Tibial artery (tissue), 4 donors: ENCODE measurements around the gene JADE3.
"Not testable (repeated sequence)": the region's sequence is repeated elsewhere in the genome, so short reads cannot be mapped to it uniquely, and the experiment has no call there.

ENCODE experiments used
- DNase-seq, 2 donors: peaks; one replicate each; pipeline ENCODE4 v3.0.0-alpha.2; 2019
- H3K27ac ChIP-seq, 2 donors: fragments of 200-600 bp; sonication (generic) in 1 of 2; 1 replicate in 1 of 2; 2 replicates in 1 of 2; pipeline ENCODE4 v1.5.1; 2018 to 2019; ENCODE audit warnings: mild to moderate bottlenecking in 1 of 2
- H3K27me3 ChIP-seq, 2 donors: fragments of 200-600 bp; sonication (generic) in 1 of 2; one replicate each; pipeline versions ENCODE4 v1.5.1 to v1.6.0; 2016 to 2019
- H3K36me3 ChIP-seq, 3 donors: fragments of 200-600 bp; sonication (generic) in 2 of 3; one replicate each; pipeline ENCODE4 v1.5.1; 2016 to 2019; ENCODE audit warnings: mild to moderate bottlenecking in 2 of 3
- H3K4me1 ChIP-seq, 4 donors: fragments of 200-600 bp; sonication (generic) in 2 of 4; 1 replicate in 3 of 4; 2 replicates in 1 of 4; pipeline ENCODE4 v1.5.1; 2016 to 2019
- H3K4me3 ChIP-seq, 2 donors: fragments of 200-600 bp; sonication (generic) in 1 of 2; 1 replicate in 1 of 2; 2 replicates in 1 of 2; pipeline ENCODE4 v1.5.1; 2018 to 2019; ENCODE audit warnings: mild to moderate bottlenecking in 2 of 2
- H3K9me3 ChIP-seq, 3 donors: fragments of 200-600 bp; sonication (generic) in 1 of 3; one replicate each; pipeline ENCODE4 v1.5.1; 2016 to 2019
- intact Hi-C: fragments of 100-400 bp; cut with DNase I; formaldehyde crosslinking; loops from one replicate; pipeline ENCODE4 v1.15.0; 2023; ENCODE audit warnings: low total_unique reads
- TF ChIP-seq, protein P1 (sequence below), 2 experiments: fragments of 200-600 bp in 1 of 2; fragments of 450-650 bp in 1 of 2; IDR thresholded peaks; one replicate each; pipeline ENCODE4 v1.5.1; 2017 to 2019; ENCODE audit warnings: antibody characterized with exemption in 2 of 2, mild to moderate bottlenecking in 1 of 2, moderate library complexity in 1 of 2

JADE3 gene

DNA sequence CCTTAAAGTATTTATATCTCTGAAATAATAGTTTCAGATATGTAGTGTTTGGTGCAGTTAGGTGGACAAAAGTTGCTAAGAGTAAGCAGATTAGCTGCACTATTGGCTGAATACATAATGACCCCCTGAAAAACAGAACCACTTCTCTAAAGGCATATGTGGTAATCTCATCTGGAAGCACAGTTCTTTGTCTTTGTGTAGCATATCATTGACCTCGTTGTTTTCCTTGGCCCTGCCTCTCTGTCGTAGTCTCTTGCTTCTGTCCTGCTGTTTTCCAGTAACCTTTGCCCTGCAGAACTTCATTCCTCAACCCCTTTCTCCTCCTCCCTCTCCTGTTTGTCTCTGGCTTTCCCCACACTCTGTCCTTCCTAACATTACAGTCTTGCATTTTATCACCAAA is 41.4 kb downstream of the JADE3 start:
- intact Hi-C loops: no loop called here
- TF ChIP-seq, protein P1, sequence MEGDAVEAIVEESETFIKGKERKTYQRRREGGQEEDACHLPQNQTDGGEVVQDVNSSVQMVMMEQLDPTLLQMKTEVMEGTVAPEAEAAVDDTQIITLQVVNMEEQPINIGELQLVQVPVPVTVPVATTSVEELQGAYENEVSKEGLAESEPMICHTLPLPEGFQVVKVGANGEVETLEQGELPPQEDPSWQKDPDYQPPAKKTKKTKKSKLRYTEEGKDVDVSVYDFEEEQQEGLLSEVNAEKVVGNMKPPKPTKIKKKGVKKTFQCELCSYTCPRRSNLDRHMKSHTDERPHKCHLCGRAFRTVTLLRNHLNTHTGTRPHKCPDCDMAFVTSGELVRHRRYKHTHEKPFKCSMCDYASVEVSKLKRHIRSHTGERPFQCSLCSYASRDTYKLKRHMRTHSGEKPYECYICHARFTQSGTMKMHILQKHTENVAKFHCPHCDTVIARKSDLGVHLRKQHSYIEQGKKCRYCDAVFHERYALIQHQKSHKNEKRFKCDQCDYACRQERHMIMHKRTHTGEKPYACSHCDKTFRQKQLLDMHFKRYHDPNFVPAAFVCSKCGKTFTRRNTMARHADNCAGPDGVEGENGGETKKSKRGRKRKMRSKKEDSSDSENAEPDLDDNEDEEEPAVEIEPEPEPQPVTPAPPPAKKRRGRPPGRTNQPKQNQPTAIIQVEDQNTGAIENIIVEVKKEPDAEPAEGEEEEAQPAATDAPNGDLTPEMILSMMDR (IDR thresholded peaks at IDR 0.05): no peak
- H3K4me3 ChIP-seq: no peak overlapping the region
- H3K27me3 ChIP-seq: no peaks in the 10 kb centered on the region
- H3K36me3 ChIP-seq: no peaks in the 10 kb centered on the region
- no peak overlapping the region for H3K27ac ChIP-seq
- no peak for DNase-seq
- H3K9me3 ChIP-seq: no peaks in the 10 kb centered on the region
- H3K4me1 ChIP-seq: peaks cover 0 to 19% (median 3%) of the 10 kb centered on the region in 4 donors

DNA sequence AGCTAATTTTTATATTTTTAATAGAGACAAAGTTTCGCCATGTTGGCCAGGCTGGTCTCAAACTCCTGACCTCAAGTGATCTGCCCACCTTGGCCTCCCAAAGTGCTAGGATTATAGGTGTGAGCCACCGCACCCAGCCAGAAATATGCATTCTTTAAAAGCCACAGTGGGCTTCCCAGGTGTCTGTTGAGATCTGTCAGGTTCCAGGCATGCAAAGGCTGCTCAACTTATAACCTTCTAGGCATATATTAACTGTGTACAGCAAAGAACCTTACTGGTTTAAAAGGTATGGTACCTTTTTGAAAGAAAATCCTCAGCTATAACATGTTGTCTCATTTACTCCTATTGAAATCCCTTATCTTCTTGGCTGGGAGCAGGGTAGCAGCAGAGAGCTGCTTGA is 42.5 kb downstream of the JADE3 start:
- intact Hi-C loops: no loop called here
- Histone ChIP-seq H3K4me1 (peaks cover 0 to 19% (median 3%) of the 10 kb centered on the region in 4 donors), H3K9me3 (no peaks in the 10 kb centered on the region), H3K27ac (no peak overlapping the region), H3K36me3 (no peaks in the 10 kb centered on the region), H3K27me3 (no peaks in the 10 kb centered on the region), H3K4me3 (no peak overlapping the region)
- no peak for DNase-seq
- TF ChIP-seq, protein P1 (IDR thresholded peaks at IDR 0.05): no peak

DNA sequence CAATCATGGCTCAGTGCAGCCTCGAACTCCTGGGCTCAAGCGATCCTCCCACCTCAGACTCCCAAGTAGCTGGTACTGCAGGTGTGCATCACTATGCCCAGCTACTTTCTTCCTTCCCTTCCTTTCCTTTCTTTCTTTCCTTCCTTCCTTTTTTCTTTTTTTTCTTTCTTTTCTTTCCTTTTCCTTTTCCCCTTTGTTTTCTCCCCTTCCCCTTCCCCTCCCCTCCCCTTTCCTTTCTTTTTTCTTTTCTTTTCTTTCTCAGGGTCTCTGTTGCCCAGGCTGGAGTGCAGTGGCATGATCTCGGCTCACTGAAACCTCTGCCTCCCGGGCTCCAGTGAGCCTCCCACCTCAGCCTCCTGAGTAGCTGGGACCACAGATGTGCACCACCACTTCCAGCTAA is 44.4 kb downstream of the JADE3 start:
- H3K27ac ChIP-seq, H3K9me3 ChIP-seq, intact Hi-C loops, H3K36me3 ChIP-seq, H3K4me3 ChIP-seq, H3K27me3 ChIP-seq, DNase-seq: not testable (repeated sequence)
- peaks cover 0 to 19% (median 3%) of the 10 kb centered on the region in 4 donors for H3K4me1 ChIP-seq

DNA sequence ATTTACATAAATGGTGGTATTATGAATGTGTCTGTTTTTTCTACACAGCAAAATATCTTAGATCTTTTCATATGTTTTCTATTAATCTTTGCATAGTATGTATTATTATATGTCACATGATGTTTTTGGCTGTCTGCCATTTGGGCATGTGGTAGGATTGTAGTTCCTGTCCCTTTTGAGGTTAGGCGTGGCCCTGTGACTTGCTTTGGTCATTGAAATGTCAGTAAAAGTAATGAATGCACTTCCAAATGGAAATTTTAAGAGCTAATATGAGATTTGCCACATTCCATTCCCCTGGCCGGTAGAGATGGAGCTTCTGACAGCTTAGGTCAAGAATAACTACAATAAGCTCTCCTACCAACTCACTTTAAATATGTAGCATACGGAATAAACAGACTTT is 45.1 kb downstream of the JADE3 start:
- intact Hi-C loops: no loop called here
- H3K36me3 ChIP-seq: no peaks in the 10 kb centered on the region
- no peaks in the 10 kb centered on the region for H3K9me3 ChIP-seq
- TF ChIP-seq, protein P1 (IDR thresholded peaks at IDR 0.05): no peak
- H3K27ac ChIP-seq: no peak overlapping the region
- H3K4me3 ChIP-seq: no peak overlapping the region
- H3K27me3 ChIP-seq: no peaks in the 10 kb centered on the region
- peaks cover 0 to 19% (median 3%) of the 10 kb centered on the region in 4 donors for H3K4me1 ChIP-seq
- DNase-seq: no peak

DNA sequence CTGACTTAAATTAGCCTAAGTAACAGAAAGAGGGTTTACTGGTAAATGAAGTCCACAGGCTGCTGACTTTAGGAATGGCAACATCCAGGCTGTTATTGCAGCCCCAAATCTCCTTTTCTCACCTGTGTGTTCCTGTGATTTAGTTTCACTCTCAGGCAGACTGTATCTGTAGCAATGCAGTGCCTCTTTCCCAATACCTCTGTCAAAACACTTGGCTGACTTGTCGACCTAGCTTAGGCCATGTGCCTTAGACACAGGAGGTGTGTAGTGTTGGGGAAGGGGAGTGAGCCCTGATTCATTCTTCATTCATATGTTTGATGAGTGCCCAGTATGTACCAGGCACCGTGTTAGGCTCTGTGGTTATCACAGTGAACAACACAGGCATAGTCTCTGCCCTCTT is 46.9 kb downstream of the JADE3 start:
- TF ChIP-seq, protein P1 (IDR thresholded peaks at IDR 0.05): no peak
- no peaks in the 10 kb centered on the region for H3K36me3 ChIP-seq

DNA sequence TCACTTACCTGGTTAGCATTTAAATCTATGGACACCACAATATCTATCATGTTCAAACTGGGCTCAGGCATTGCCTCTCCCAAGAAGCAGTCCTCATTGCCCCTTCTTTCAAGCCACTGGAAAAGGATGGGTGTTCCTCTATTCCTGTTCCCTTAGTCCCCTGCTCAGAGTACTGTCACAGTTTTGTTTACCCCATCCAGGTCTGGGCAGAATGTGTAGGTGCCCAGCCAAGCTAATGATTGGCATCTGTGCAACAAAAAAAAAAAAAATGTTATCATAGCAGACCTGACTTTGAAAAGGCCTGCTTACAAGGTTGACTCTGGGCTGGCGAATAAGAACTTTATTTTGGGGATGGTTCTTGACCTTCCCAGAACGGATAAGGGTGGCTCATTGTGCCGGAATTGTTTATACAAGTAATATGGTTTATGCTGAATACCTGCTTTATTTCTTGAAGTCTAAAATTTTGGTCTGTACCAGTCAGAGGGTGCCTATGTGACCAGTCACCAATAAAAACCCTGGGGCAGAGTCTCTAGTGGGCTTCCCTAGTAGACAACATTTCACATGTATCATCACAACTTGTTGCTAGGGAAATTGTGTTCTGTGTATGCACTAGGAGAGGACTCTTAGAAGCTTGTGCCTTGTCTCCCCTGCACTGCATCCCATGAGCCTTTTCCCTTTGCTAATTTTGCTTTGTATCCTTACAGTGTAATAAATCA is 47.9 kb downstream of the JADE3 start:
- no peak for DNase-seq
- H3K4me3 ChIP-seq: no peak overlapping the region
- TF ChIP-seq, protein P1 (IDR thresholded peaks at IDR 0.05): no peak
- intact Hi-C loops: no loop called here
- no peaks in the 10 kb centered on the region for H3K27me3 ChIP-seq
- no peaks in the 10 kb centered on the region for H3K4me1 ChIP-seq
- H3K36me3 ChIP-seq: no peaks in the 10 kb centered on the region
- no peaks in the 10 kb centered on the region for H3K9me3 ChIP-seq
- H3K27ac ChIP-seq: no peak overlapping the region

More for the DNA sequence above, 46.9 kb downstream of the JADE3 start:
- intact Hi-C loops: no loop called here
- Histone ChIP-seq H3K4me3 (no peak overlapping the region), H3K4me1 (peaks cover 0 to 3% (median under 1%) of the 10 kb centered on the region in 4 donors), H3K27ac (no peak overlapping the region), H3K27me3 (no peaks in the 10 kb centered on the region), H3K9me3 (no peaks in the 10 kb centered on the region)
- DNase-seq: no peak
